Peyer's patch (tissue), 4 donors: ENCODE measurements around the gene SLC27A5. TPM values are rescaled to one million over a fixed set of nuclear protein-coding genes. Genes with fewer than 3 reads are reported as not detected.

Source experiments
- small RNA-seq, 2 donors: library from RNA; depleted of rRNA; stranded (forward); fragments of <200 nt; gene quantifications; one replicate each; pipeline ENCODE3, GENCODE V24; 2016
- total RNA-seq, 4 donors: library from RNA; depleted of rRNA; stranded (reverse); fragments of >200 nt; gene quantifications; one replicate each; pipeline ENCODE4 v1.1.0, GENCODE V29; 2016

Gene SLC27A5
- total RNA-seq, 4 donors from 2014 or later = 0.88 to 6.3 (median 2.3) TPM

Small RNA genes lying within 50 kb of the gene (small RNA-seq; reads per million reads assigned to genes)
- 0 reads per million in 2 donors for gene MIR6807
- 0 reads per million in 2 donors for gene RN7SL525P
- 0 reads per million in 2 donors for gene RN7SL693P
- gene RNU6-1337P = 0 reads per million in 2 donors

Other genes starting within 250 kb of the SLC27A5 start
- 1 to 10 TPM; 7.0 to 8.9 (median 7.9) TPM for gene ZNF8, start 233.0 kb downstream of the SLC27A5 start, total RNA-seq
- 10 to 100 TPM; 41.3 to 54.2 (median 47.2) TPM for gene ERVK3-1, start 206.6 kb downstream of the SLC27A5 start, total RNA-seq
- gene ZSCAN22, start 185.0 kb downstream of the SLC27A5 start, total RNA-seq = 1 to 10 TPM; 2.5 to 4.6 (median 4.0) TPM
- 10 to 100 TPM in 1 of 4 donors, 1 to 10 TPM in 2, not detected in 1; 5.4 to 26.4 (median 8.3) TPM for gene A1BG, start 158.5 kb downstream of the SLC27A5 start, total RNA-seq
- gene ZNF497, start 149.2 kb downstream of the SLC27A5 start, total RNA-seq = 1 to 10 TPM in 2 of 4 donors, under 1 TPM in 1, not detected in 1; 0.70 to 4.4 (median 2.1) TPM
- gene ZNF837, start 131.0 kb downstream of the SLC27A5 start, total RNA-seq = 10 to 100 TPM in 1 of 4 donors, 1 to 10 TPM in 3; 3.3 to 10.9 (median 7.7) TPM
- gene RPS5, start 124.7 kb downstream of the SLC27A5 start, total RNA-seq = 1,000 to 10,000 TPM in 1 of 4 donors, 100 to 1,000 TPM in 3; 428 to 1,258 (median 517) TPM
- gene RNF225, start 116.3 kb downstream of the SLC27A5 start, total RNA-seq = not detected
- gene ZNF584, start 103.3 kb downstream of the SLC27A5 start, total RNA-seq = 10 to 100 TPM in 1 of 4 donors, 1 to 10 TPM in 3; 2.5 to 18.2 (median 9.6) TPM
- gene ZNF132, start 71.8 kb downstream of the SLC27A5 start, total RNA-seq = 10 to 100 TPM in 1 of 4 donors, 1 to 10 TPM in 3; 3.9 to 12.4 (median 7.2) TPM
- gene ZNF324B, start 60.4 kb downstream of the SLC27A5 start, total RNA-seq = 10 to 100 TPM in 3 of 4 donors, 1 to 10 TPM in 1; 7.0 to 13.1 (median 10.5) TPM
- gene ZNF324, start 44.9 kb downstream of the SLC27A5 start, total RNA-seq = 10 to 100 TPM; 12.4 to 31.2 (median 22.7) TPM
- gene ZNF446, start 35.6 kb downstream of the SLC27A5 start, total RNA-seq = 10 to 100 TPM; 12.8 to 25.6 (median 19.6) TPM
- 10 to 100 TPM in 3 of 4 donors, 1 to 10 TPM in 1; 7.4 to 21.6 (median 14.3) TPM for gene ZBTB45, start 7.8 kb upstream of the SLC27A5 start, total RNA-seq
- gene TRIM28, start 32.1 kb upstream of the SLC27A5 start, total RNA-seq = 100 to 1,000 TPM; 164 to 281 (median 196) TPM
- gene CHMP2A, start 43.1 kb upstream of the SLC27A5 start, total RNA-seq = 100 to 1,000 TPM in 2 of 4 donors, 10 to 100 TPM in 2; 79.2 to 115 (median 101) TPM
- 10 to 100 TPM; 10.2 to 37.1 (median 18.5) TPM for gene UBE2M, start 46.6 kb upstream of the SLC27A5 start, total RNA-seq
- 100 to 1,000 TPM in 1 of 4 donors, 10 to 100 TPM in 3; 60.9 to 123 (median 82.3) TPM for gene MZF1, start 61.3 kb upstream of the SLC27A5 start, total RNA-seq